Measurements from ENCODE around the gene SPATA25. TPM values are rescaled to one million over a fixed set of nuclear protein-coding genes. Genes with fewer than 3 reads are reported as not detected.

The SPATA25 gene
- total RNA-seq, 1 experiment from 2014 or later: 7.3 TPM

GRCh38 chr20:45857114-45857881 is 30.1 kb downstream of the SPATA25 start, which contains the start of the genes ACOT8 and ZSWIM3:
Gene ACOT8 (minus strand): TSS chr20:45857392. CDS start chr20:45857315, 77 bp downstream.
Gene ZSWIM3 (plus strand): TSS chr20:45857614. CDS start chr20:45857826, 212 bp downstream.
- peak; percentile 100 for DNase-seq
- peak within 1 kb of the TSS; percentile 85 for H3K27ac Mint-ChIP-seq (ENCODE audit: unreplicated experiment)
- CTCF ChIA-PET: interaction anchor here (0.6 to 1.3 kb wide), 4 partner anchors 33 to 562 kb away, joined by 3 to 4 read pairs (median 4); partner anchors contain the start of genes CTSA and NEURL2

GRCh38 chr20:45853484-45853883 is 33.9 kb downstream of the SPATA25 start:
- H3K4me3 Mint-ChIP-seq (ENCODE audit: unreplicated experiment): no peak overlapping the region
- H3K9me3 ChIP-seq: no peaks in the 10 kb centered on the region
- H3K27me3 ChIP-seq (replicated peaks; ENCODE audit: control insufficient read depth, insufficient read depth, low read length): no peaks in the 10 kb centered on the region
- TF ChIP-seq CTCF (IDR thresholded peaks at IDR 0.05; ENCODE audit: insufficient read depth in 1 of 2, low read depth in 1 of 2, low read length in 1 of 2, severe bottlenecking in 1 of 2, unreplicated experiment in 1 of 2): no peak
- ChIA-PET POLR2A (no interaction called here), CTCF (no interaction called here)
- no peaks in the 10 kb centered on the region for H3K36me3 ChIP-seq (ENCODE audit: control insufficient read depth, insufficient read depth, low read length)
- H3K27ac Mint-ChIP-seq (ENCODE audit: unreplicated experiment): no peak overlapping the region
- no TSS peak for BruUV-seq (replicated peaks)
- no peaks in the 10 kb centered on the region for H3K27me3 Mint-ChIP-seq (ENCODE audit: insufficient read depth, unreplicated experiment)
- H3K4me1 Mint-ChIP-seq (ENCODE audit: low read depth, unreplicated experiment): peaks cover 6% of the 10 kb centered on the region
- H3K4me3 ChIP-seq (ENCODE audit: low read depth, low read length): no peak overlapping the region
- H3K9me3 Mint-ChIP-seq (ENCODE audit: unreplicated experiment): no peaks in the 10 kb centered on the region
- H3K4me1 ChIP-seq: peaks cover 11% of the 10 kb centered on the region
- peaks cover 26% of the 10 kb centered on the region for H3K36me3 Mint-ChIP-seq (ENCODE audit: insufficient read depth, unreplicated experiment)
- DNase-seq: no peak
- intact Hi-C loops (cut with micrococcal nuclease; ENCODE audit: unreplicated experiment): no loop called here

More at GRCh38 chr20:45857114-45857881, 30.1 kb downstream of the SPATA25 start, which contains the start of the genes ACOT8 and ZSWIM3:
- BruUV-seq (replicated peaks): no TSS peak
- Histone ChIP-seq H3K36me3 (ENCODE audit: control insufficient read depth, insufficient read depth, low read length) (no peaks in the 10 kb centered on the region), H3K27me3 (replicated peaks; ENCODE audit: control insufficient read depth, insufficient read depth, low read length) (no peaks in the 10 kb centered on the region), H3K4me3 (ENCODE audit: low read depth, low read length) (peak within 1 kb of the TSS; percentile 65), H3K4me1 (peaks cover 17% of the 10 kb centered on the region), H3K9me3 (no peaks in the 10 kb centered on the region)
- Mint-ChIP-seq H3K9me3 (ENCODE audit: unreplicated experiment) (no peaks in the 10 kb centered on the region), H3K27me3 (ENCODE audit: insufficient read depth, unreplicated experiment) (no peaks in the 10 kb centered on the region), H3K36me3 (ENCODE audit: insufficient read depth, unreplicated experiment) (peaks cover 23% of the 10 kb centered on the region), H3K4me1 (ENCODE audit: low read depth, unreplicated experiment) (peaks cover 19% of the 10 kb centered on the region), H3K4me3 (ENCODE audit: unreplicated experiment) (peak within 1 kb of the TSS; percentile 95)
- POLR2A ChIA-PET: interaction anchor here (0.6 to 1.7 kb wide), 5 partner anchors 24 to 309 kb away, joined by 3 to 7 read pairs (median 4); partner anchors contain the start of genes PCIF1, SNX21 and ZNF335
- no peak for TF ChIP-seq CTCF (IDR thresholded peaks at IDR 0.05; ENCODE audit: insufficient read depth in 1 of 2, low read depth in 1 of 2, low read length in 1 of 2, severe bottlenecking in 1 of 2, unreplicated experiment in 1 of 2)
- intact Hi-C loops (cut with micrococcal nuclease; ENCODE audit: unreplicated experiment): loop anchor here (1.0 kb wide), 6 partner anchors 24 to 442 kb away; partner anchors contain the start of genes SNX21, UBE2C and ZSWIM1

GRCh38 chr20:45852326-45852725 is 35.1 kb downstream of the SPATA25 start:
- BruUV-seq (replicated peaks): no TSS peak
- Mint-ChIP-seq H3K27ac (ENCODE audit: unreplicated experiment) (no peak overlapping the region), H3K4me3 (ENCODE audit: unreplicated experiment) (no peak overlapping the region), H3K27me3 (ENCODE audit: insufficient read depth, unreplicated experiment) (no peaks in the 10 kb centered on the region), H3K36me3 (ENCODE audit: insufficient read depth, unreplicated experiment) (peaks cover 15% of the 10 kb centered on the region), H3K4me1 (ENCODE audit: low read depth, unreplicated experiment) (peaks cover 6% of the 10 kb centered on the region), H3K9me3 (ENCODE audit: unreplicated experiment) (no peaks in the 10 kb centered on the region)
- H3K9me3 ChIP-seq: no peaks in the 10 kb centered on the region
- DNase-seq: no peak
- intact Hi-C loops (cut with micrococcal nuclease; ENCODE audit: unreplicated experiment): no loop called here
- TF ChIP-seq CTCF (IDR thresholded peaks at IDR 0.05; ENCODE audit: insufficient read depth in 1 of 2, low read depth in 1 of 2, low read length in 1 of 2, severe bottlenecking in 1 of 2, unreplicated experiment in 1 of 2): no peak
- H3K27me3 ChIP-seq (replicated peaks; ENCODE audit: control insufficient read depth, insufficient read depth, low read length): no peaks in the 10 kb centered on the region
- no peaks in the 10 kb centered on the region for H3K36me3 ChIP-seq (ENCODE audit: control insufficient read depth, insufficient read depth, low read length)
- H3K4me3 ChIP-seq (ENCODE audit: low read depth, low read length): no peak overlapping the region
- CTCF ChIA-PET: interaction anchor here (0.7 to 0.9 kb wide), 2 partner anchors 28 to 30 kb away, joined by 3 to 4 read pairs; no protein-coding TSS in a partner anchor
- H3K4me1 ChIP-seq: peaks cover 6% of the 10 kb centered on the region
- POLR2A ChIA-PET: interaction anchor here (0.5 kb wide), 1 partner anchor 10 kb away, joined by 3 read pairs; no protein-coding TSS in a partner anchor
